Mesothelial cell of epicardium (in vitro differentiated cells): Measurements from ENCODE around the gene HDAC4. TPM values are rescaled to one million over a fixed set of nuclear protein-coding genes. Genes with fewer than 3 reads are reported as not detected.

ENCODE experiments used
- DNase-seq, 2 experiments: peaks; one replicate each; pipeline ENCODE4 v3.0.0; 2021; ENCODE audit warnings: low spot score in 2 of 2; ENCODE audit not compliant: unreplicated experiment in 2 of 2
- H3K27ac Mint-ChIP-seq: 2 replicates; pipeline ENCODE4 v1.8.0; 2021; ENCODE audit warnings: mixed read lengths
- H3K27me3 Mint-ChIP-seq: 2 replicates; pipeline ENCODE4 v1.8.0; 2021; ENCODE audit warnings: low read depth, mixed read lengths
- H3K36me3 Mint-ChIP-seq: 2 replicates; pipeline ENCODE4 v1.8.0; 2021; ENCODE audit warnings: mixed read lengths
- H3K4me1 Mint-ChIP-seq: 2 replicates; pipeline ENCODE4 v1.8.0; 2021; ENCODE audit warnings: mixed read lengths
- H3K4me3 Mint-ChIP-seq: 2 replicates; pipeline ENCODE4 v1.8.0; 2021; ENCODE audit warnings: mild to moderate bottlenecking, moderate library complexity, mixed read lengths
- H3K9me3 Mint-ChIP-seq: 2 replicates; pipeline ENCODE4 v1.8.0; 2021; ENCODE audit warnings: mixed read lengths
- CTCF ChIP-seq: fragments of 200-600 bp; sonication (generic); IDR thresholded peaks from one replicate; pipeline ENCODE4 v1.5.0; 2021; ENCODE audit warnings: antibody characterized with exemption; ENCODE audit not compliant: unreplicated experiment
- total RNA-seq: library from RNA; stranded (reverse); gene quantifications from 3 replicates; pipeline ENCODE4 v1.2.1, GENCODE V29; 2021

HDAC4 gene
- total RNA-seq, 1 donor from 2014 or later: 59.2 TPM

GRCh38 chr2:239022437-239023260, 378.2 kb downstream of the HDAC4 start:
- peak overlapping the region; percentile 15 for H3K27ac Mint-ChIP-seq
- no peaks in the 10 kb centered on the region for H3K9me3 Mint-ChIP-seq
- H3K4me3 Mint-ChIP-seq: no peak overlapping the region

DNA sequence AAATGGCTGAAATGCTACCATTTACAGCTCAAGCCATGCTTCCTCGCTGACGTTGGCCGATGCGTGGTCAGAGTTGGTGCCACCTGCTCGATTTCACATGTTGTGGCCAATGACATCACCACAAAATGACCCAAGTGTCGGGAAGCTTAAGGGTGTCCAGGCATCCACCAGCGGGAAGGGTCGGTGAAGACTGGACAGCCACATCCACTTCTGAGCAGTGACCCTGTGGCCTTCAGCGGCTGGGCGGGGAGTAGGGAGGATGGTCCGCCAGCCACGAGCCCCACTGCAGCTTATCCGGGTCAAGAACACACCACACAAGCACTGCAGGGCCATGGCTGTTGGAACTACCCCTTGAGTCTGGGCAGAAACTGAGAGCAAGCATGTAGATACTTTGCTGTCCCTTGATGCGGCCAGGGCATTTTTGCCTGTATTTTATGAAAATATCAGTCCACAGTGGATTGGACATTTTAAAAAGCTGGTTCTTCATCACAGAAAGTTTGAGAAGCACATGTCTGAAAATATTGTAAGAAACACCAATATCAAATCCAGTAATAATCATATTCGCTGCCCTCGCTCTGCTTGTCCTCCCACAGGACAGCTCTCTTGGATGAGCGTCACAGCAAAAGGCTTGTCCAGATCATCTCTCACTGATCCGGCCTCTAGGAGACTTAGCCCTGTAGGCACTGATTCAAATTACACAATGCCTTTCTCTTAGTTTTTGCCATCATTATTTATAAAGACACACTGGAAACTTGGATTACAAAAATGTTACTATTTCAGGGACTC, 379.0 kb downstream of the HDAC4 start:
- H3K4me3 Mint-ChIP-seq: no peak overlapping the region
- peaks cover 7% of the 10 kb centered on the region for H3K27me3 Mint-ChIP-seq
- DNase-seq: no peak
- no peak for TF ChIP-seq CTCF
- no peaks in the 10 kb centered on the region for H3K36me3 Mint-ChIP-seq
- peak overlapping the region; percentile 15 for H3K27ac Mint-ChIP-seq
- no peaks in the 10 kb centered on the region for H3K9me3 Mint-ChIP-seq
- peaks cover 29% of the 10 kb centered on the region for H3K4me1 Mint-ChIP-seq

More at GRCh38 chr2:239022437-239023260, 378.2 kb downstream of the HDAC4 start:
- TF ChIP-seq CTCF: no peak
- H3K4me1 Mint-ChIP-seq: peaks cover 36% of the 10 kb centered on the region
- no peaks in the 10 kb centered on the region for H3K36me3 Mint-ChIP-seq
- peaks cover 7% of the 10 kb centered on the region for H3K27me3 Mint-ChIP-seq
- DNase-seq: no peak

DNA sequence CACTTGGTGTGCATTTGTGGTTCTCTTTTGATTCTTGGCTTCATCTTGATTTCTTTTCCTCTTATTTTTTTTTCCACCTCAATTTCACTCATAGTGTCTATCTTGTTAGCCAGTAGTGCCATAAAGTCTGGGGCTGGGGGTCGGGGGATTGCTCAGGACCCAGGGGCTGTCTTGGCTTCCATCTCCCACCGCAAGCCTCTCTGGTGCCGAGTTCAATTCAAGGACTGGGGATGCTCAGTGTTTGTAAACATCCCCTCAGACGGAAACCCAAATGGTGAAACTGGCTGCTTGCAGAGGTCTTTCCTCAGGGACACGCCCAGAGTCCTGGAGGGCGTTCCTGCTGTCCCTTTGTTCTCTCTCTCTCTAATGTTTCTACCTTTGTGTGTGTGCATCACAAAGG, 379.6 kb downstream of the HDAC4 start:
- no peaks in the 10 kb centered on the region for H3K36me3 Mint-ChIP-seq

DNA sequence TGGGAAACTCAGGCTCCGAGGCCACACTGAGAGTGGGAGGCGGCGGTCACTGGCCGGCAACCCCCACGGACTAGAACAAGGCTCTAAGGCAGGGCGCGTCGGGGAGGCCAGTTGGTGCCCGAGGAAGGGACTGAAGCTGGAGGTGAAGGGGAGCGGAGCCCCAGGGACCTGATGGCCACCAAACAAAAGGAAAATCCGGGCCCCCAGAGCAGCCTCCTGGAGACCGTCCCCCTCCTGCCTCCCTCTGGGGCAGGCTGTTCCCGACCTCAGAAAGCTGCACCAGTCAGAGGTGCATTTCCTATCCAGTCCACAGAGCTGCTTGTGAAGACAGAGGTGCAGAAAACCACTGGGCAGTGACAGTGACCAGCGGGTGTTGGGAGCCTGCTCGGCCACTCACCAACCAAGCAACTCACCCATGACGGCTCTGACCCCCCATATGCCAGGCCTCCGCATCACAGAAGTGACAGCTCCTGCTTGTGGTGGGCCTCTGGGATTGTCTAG, 380.2 kb downstream of the HDAC4 start:
- peaks cover 12% of the 10 kb centered on the region for H3K27me3 Mint-ChIP-seq
- peaks cover 23% of the 10 kb centered on the region for H3K4me1 Mint-ChIP-seq

More for the DNA sequence above, 379.6 kb downstream of the HDAC4 start:
- Mint-ChIP-seq H3K4me1 (peaks cover 22% of the 10 kb centered on the region), H3K9me3 (no peaks in the 10 kb centered on the region), H3K27ac (no peak overlapping the region), H3K4me3 (no peak overlapping the region), H3K27me3 (peaks cover 7% of the 10 kb centered on the region)
- no peak for DNase-seq
- no peak for TF ChIP-seq CTCF

GRCh38 chr2:239019183-239019581, 381.6 kb downstream of the HDAC4 start:
- no peak overlapping the region for H3K27ac Mint-ChIP-seq
- no peaks in the 10 kb centered on the region for H3K9me3 Mint-ChIP-seq
- H3K4me3 Mint-ChIP-seq: no peak overlapping the region
- no peaks in the 10 kb centered on the region for H3K36me3 Mint-ChIP-seq
- no peak for DNase-seq
- TF ChIP-seq CTCF: no peak
- peaks cover 18% of the 10 kb centered on the region for H3K4me1 Mint-ChIP-seq
- peaks cover 15% of the 10 kb centered on the region for H3K27me3 Mint-ChIP-seq

More for the DNA sequence above, 380.2 kb downstream of the HDAC4 start:
- H3K36me3 Mint-ChIP-seq: no peaks in the 10 kb centered on the region
- DNase-seq: no peak
- no peak for TF ChIP-seq CTCF
- no peak overlapping the region for H3K27ac Mint-ChIP-seq
- H3K4me3 Mint-ChIP-seq: no peak overlapping the region
- H3K9me3 Mint-ChIP-seq: no peaks in the 10 kb centered on the region
